ENCODE data around the gene NCMAP. TPM values are rescaled to one million over a fixed set of nuclear protein-coding genes. Genes with fewer than 3 reads are reported as not detected.
"Not testable (repeated sequence)": the region's sequence is repeated elsewhere in the genome, so short reads cannot be mapped to it uniquely, and the experiment has no call there.

Gene NCMAP
- total RNA-seq, 1 donor from 2014 or later: 0.52 TPM

DNA sequence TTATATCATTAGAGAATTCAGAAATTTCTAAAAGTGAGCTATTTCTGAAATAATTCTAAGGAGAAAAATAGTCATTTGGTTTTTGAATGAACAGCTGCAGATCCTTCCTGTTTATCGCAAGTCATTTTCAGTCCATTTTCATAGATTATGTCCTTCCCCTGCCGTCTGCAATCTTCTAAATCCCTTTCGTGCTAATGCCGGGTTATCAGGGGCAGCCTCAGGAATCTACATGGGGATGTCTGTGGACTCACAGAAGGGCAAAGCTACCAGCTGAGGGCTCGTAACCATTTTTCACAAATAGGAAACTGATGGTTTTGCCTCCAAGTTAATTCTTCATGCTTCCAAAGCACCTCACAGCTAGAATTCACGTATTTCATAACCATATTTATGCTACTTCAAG, 30.3 kb upstream of the NCMAP start:
- no peaks in the 10 kb centered on the region for H3K4me1 ChIP-seq (ENCODE audit: control insufficient read depth in 3 of 3, insufficient read depth in 3 of 3, low read length in 3 of 3)
- no peak overlapping the region for H3K27ac ChIP-seq (ENCODE audit: low read depth, low read length)
- H3K4me3 ChIP-seq (ENCODE audit: low read length in 3 of 3): no peak overlapping the region
- no peaks in the 10 kb centered on the region for H3K36me3 ChIP-seq (ENCODE audit: control insufficient read depth in 3 of 3, insufficient read depth in 3 of 3, low read length in 3 of 3)
- no peaks in the 10 kb centered on the region for H3K27me3 ChIP-seq (ENCODE audit: control insufficient read depth in 3 of 3, insufficient read depth in 3 of 3, low read length in 3 of 3)
- H3K9ac ChIP-seq (ENCODE audit: low read depth in 1 of 3, low read length in 3 of 3): no peak overlapping the region
- H3K9me3 ChIP-seq (ENCODE audit: control insufficient read depth in 3 of 3, low read length in 3 of 3): no peaks in the 10 kb centered on the region

DNA sequence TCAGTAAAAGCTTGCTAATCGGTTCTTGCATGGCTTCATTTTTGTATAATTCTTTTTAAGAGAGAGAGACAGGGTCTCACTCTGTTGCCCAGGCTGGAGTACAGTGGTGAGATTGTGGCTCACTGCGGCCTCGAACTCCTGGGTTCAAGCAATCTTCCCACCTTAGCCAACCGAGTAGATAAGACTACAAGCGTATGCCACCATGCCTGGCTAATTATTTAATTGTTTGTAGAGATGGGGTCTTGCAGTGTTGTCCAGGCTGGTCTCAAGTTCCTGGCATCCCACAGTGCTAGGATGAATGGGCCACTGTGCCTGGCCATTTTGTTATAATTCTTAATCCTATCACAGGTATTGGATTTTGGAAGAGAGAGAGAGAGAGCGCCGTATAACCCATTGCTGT, 29.8 kb upstream of the NCMAP start:
- H3K4me1 ChIP-seq (ENCODE audit: control insufficient read depth in 3 of 3, insufficient read depth in 3 of 3, low read length in 3 of 3): no peaks in the 10 kb centered on the region
- no peak overlapping the region for H3K4me3 ChIP-seq (ENCODE audit: low read length in 3 of 3)
- H3K27ac ChIP-seq (ENCODE audit: low read depth, low read length): no peak overlapping the region
- H3K36me3 ChIP-seq (ENCODE audit: control insufficient read depth in 3 of 3, insufficient read depth in 3 of 3, low read length in 3 of 3): no peaks in the 10 kb centered on the region
- H3K9me3 ChIP-seq (ENCODE audit: control insufficient read depth in 3 of 3, low read length in 3 of 3): no peaks in the 10 kb centered on the region
- H3K9ac ChIP-seq (ENCODE audit: low read depth in 1 of 3, low read length in 3 of 3): no peak overlapping the region
- no peaks in the 10 kb centered on the region for H3K27me3 ChIP-seq (ENCODE audit: control insufficient read depth in 3 of 3, insufficient read depth in 3 of 3, low read length in 3 of 3)

DNA sequence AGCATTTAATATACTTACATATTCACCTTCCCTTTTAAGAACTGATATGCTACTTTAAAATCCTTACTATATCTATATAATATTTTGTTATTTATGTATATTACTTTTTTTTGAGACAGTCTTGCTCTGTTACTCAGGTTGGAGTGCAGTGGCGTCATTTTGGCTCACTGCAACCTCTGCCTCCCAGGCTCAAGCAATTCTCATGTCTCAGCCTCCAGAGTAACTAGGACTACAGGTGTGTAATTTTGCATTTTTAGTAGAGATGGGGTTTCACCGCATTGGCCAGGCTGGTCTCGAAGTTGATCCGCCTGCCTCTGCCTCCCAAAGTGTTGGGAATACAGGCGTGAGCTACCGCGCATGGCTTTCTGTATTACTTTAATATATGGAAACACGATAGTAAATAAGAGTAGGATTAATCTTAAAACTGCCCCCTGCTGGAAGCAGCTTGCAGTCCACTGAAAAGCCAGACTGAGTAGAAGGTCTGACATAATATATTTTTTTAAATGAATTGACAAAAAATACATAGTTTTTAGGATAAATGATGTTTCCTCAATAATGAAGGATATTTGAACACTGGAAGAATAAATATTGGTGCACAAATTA, 28.8 kb upstream of the NCMAP start:
- no peak overlapping the region for H3K4me3 ChIP-seq (ENCODE audit: low read length in 3 of 3)
- H3K27ac ChIP-seq (ENCODE audit: low read depth, low read length): no peak overlapping the region
- H3K4me1 ChIP-seq (ENCODE audit: control insufficient read depth in 3 of 3, insufficient read depth in 3 of 3, low read length in 3 of 3): no peaks in the 10 kb centered on the region
- no peaks in the 10 kb centered on the region for H3K36me3 ChIP-seq (ENCODE audit: control insufficient read depth in 3 of 3, insufficient read depth in 3 of 3, low read length in 3 of 3)
- H3K27me3 ChIP-seq (ENCODE audit: control insufficient read depth in 3 of 3, insufficient read depth in 3 of 3, low read length in 3 of 3): no peaks in the 10 kb centered on the region
- no peak overlapping the region for H3K9ac ChIP-seq (ENCODE audit: low read depth in 1 of 3, low read length in 3 of 3)
- H3K9me3 ChIP-seq (ENCODE audit: control insufficient read depth in 3 of 3, low read length in 3 of 3): no peaks in the 10 kb centered on the region

DNA sequence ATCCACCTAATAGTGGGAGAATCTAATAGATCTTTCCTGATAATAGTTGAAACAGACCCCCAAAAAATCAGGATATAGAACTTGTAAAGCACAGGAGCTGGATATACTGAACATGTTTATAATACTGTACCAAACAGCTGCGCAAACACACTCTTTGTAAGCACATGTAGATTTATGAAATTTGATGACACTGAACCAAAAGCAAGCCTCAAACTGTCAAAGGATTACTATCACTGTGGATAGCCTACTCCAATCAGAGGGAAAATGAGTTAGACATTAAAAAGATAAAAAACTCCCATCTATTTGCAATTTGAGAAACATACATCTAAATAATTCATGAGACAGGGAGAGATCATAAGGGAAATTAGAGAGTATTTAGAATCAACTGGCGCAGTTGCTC, 27.1 kb upstream of the NCMAP start:
- Histone ChIP-seq H3K9me3 (ENCODE audit: control insufficient read depth in 3 of 3, low read length in 3 of 3) (no peaks in the 10 kb centered on the region), H3K27me3 (ENCODE audit: control insufficient read depth in 3 of 3, insufficient read depth in 3 of 3, low read length in 3 of 3) (no peaks in the 10 kb centered on the region), H3K9ac (ENCODE audit: low read depth in 1 of 3, low read length in 3 of 3) (no peak overlapping the region), H3K27ac (ENCODE audit: low read depth, low read length) (no peak overlapping the region), H3K4me3 (ENCODE audit: low read length in 3 of 3) (no peak overlapping the region), H3K4me1 (ENCODE audit: control insufficient read depth in 3 of 3, insufficient read depth in 3 of 3, low read length in 3 of 3) (no peaks in the 10 kb centered on the region), H3K36me3 (ENCODE audit: control insufficient read depth in 3 of 3, insufficient read depth in 3 of 3, low read length in 3 of 3) (no peaks in the 10 kb centered on the region)

DNA sequence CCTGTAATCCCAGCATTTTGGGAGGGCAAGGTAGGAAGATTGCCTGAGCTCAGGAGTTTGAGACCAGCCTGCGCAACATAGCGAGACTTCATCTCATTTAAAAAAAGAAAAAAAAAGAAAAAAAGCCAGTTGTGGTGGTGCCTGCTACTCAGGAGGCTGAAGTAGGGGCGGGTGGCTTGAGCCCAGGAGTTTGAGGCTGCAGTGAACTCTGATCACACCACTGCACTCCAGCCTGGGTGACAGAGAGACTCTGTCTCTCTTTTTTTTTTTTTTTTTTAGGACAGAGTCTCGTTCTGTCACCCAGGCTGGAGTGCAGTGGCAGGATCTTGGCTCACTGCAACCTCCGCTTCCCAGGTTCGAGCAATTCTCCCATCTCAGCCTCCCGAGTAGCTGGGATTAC, 26.6 kb upstream of the NCMAP start:
- not testable (repeated sequence) for H3K9ac ChIP-seq (ENCODE audit: low read depth in 1 of 3, low read length in 3 of 3); H3K9me3 ChIP-seq (ENCODE audit: control insufficient read depth in 3 of 3, low read length in 3 of 3); H3K4me3 ChIP-seq (ENCODE audit: low read length in 3 of 3); H3K27me3 ChIP-seq (ENCODE audit: control insufficient read depth in 3 of 3, insufficient read depth in 3 of 3, low read length in 3 of 3); H3K27ac ChIP-seq (ENCODE audit: low read depth, low read length); H3K36me3 ChIP-seq (ENCODE audit: control insufficient read depth in 3 of 3, insufficient read depth in 3 of 3, low read length in 3 of 3); H3K4me1 ChIP-seq (ENCODE audit: control insufficient read depth in 3 of 3, insufficient read depth in 3 of 3, low read length in 3 of 3)

DNA sequence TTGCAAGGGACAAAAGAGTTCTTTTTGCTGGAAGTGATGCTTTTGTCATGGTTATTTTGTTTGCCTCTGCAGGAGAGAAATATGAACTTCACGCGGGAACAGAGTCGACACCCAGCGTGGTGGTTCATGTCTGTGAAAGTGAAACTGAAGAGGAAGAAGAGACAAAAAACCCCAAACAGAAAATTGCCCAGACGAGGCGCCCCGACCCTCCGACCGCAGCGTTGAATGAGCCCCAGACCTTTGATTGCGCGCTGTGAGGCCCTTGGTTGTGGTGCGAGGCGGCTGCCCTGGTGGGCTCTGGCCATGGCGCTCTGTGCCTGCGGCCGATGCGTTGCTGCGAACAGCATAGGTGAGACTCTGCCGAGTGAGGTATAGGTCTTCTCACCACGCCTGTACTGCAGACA, 20.9 kb upstream of the NCMAP start:
- no peak overlapping the region for H3K9ac ChIP-seq (ENCODE audit: low read depth in 1 of 3, low read length in 3 of 3)
- no peaks in the 10 kb centered on the region for H3K4me1 ChIP-seq (ENCODE audit: control insufficient read depth in 3 of 3, insufficient read depth in 3 of 3, low read length in 3 of 3)
- no peaks in the 10 kb centered on the region for H3K27me3 ChIP-seq (ENCODE audit: control insufficient read depth in 3 of 3, insufficient read depth in 3 of 3, low read length in 3 of 3)
- peaks cover 0 to 4% (median 0%) of the 10 kb centered on the region in 3 donors for H3K36me3 ChIP-seq (ENCODE audit: control insufficient read depth in 3 of 3, insufficient read depth in 3 of 3, low read length in 3 of 3)
- no peak overlapping the region for H3K27ac ChIP-seq (ENCODE audit: low read depth, low read length)
- no peak overlapping the region for H3K4me3 ChIP-seq (ENCODE audit: low read length in 3 of 3)
- no peaks in the 10 kb centered on the region for H3K9me3 ChIP-seq (ENCODE audit: control insufficient read depth in 3 of 3, low read length in 3 of 3)

DNA sequence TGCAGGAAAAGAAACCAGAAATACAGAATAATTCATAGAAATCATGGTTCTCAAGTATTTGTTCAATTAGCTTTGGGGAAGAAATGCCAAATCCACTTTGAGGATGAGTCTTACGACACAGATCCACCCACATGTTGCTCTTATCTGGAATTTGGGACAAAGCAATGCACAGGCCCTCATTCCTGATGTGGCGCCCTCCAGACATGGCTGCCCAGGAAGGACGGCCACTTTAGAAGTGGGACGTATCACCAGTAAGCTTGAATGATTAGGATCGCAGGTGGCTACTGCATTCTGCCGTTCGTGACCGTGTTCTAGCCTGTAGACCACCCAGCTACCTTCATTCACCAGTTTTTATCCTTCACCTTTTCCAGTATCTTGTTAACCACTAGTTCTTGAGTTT, 20.1 kb upstream of the NCMAP start:
- Histone ChIP-seq H3K9me3 (ENCODE audit: control insufficient read depth in 3 of 3, low read length in 3 of 3) (no peaks in the 10 kb centered on the region), H3K4me1 (ENCODE audit: control insufficient read depth in 3 of 3, insufficient read depth in 3 of 3, low read length in 3 of 3) (no peaks in the 10 kb centered on the region), H3K27ac (ENCODE audit: low read depth, low read length) (no peak overlapping the region), H3K4me3 (ENCODE audit: low read length in 3 of 3) (no peak overlapping the region), H3K36me3 (ENCODE audit: control insufficient read depth in 3 of 3, insufficient read depth in 3 of 3, low read length in 3 of 3) (peaks cover 0 to 4% (median 0%) of the 10 kb centered on the region in 3 donors), H3K27me3 (ENCODE audit: control insufficient read depth in 3 of 3, insufficient read depth in 3 of 3, low read length in 3 of 3) (peaks cover 0 to 3% (median 0%) of the 10 kb centered on the region in 3 donors), H3K9ac (ENCODE audit: low read depth in 1 of 3, low read length in 3 of 3) (no peak overlapping the region)

DNA sequence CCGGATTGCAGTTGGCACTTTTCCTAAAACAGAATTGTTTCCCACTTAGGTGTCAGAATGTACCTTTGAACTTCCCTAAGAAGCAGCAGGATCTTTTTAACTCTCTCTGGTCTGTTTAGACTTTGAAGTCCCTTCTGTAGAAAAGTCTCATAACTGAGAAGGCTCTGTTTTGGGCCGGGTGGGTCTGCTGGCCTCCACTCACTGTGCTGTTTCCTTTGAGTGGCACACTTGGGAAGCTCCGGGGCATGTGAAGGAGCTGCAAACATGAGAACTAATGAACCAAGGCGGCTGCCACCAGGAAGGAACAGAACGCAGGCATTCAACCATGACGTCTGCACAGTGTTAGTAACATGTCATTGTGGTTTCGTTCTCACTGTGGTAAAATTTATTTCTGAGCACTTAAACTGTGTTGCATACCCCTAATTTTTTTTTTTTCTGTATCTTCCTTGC, 19.5 kb upstream of the NCMAP start:
- Histone ChIP-seq H3K27ac (ENCODE audit: low read depth, low read length) (no peak overlapping the region), H3K36me3 (ENCODE audit: control insufficient read depth in 3 of 3, insufficient read depth in 3 of 3, low read length in 3 of 3) (peaks cover 0 to 4% (median 0%) of the 10 kb centered on the region in 3 donors), H3K4me1 (ENCODE audit: control insufficient read depth in 3 of 3, insufficient read depth in 3 of 3, low read length in 3 of 3) (no peaks in the 10 kb centered on the region), H3K9ac (ENCODE audit: low read depth in 1 of 3, low read length in 3 of 3) (no peak overlapping the region), H3K9me3 (ENCODE audit: control insufficient read depth in 3 of 3, low read length in 3 of 3) (no peaks in the 10 kb centered on the region), H3K27me3 (ENCODE audit: control insufficient read depth in 3 of 3, insufficient read depth in 3 of 3, low read length in 3 of 3) (peaks cover 0 to 3% (median 1%) of the 10 kb centered on the region in 3 donors), H3K4me3 (ENCODE audit: low read length in 3 of 3) (no peak overlapping the region)

DNA sequence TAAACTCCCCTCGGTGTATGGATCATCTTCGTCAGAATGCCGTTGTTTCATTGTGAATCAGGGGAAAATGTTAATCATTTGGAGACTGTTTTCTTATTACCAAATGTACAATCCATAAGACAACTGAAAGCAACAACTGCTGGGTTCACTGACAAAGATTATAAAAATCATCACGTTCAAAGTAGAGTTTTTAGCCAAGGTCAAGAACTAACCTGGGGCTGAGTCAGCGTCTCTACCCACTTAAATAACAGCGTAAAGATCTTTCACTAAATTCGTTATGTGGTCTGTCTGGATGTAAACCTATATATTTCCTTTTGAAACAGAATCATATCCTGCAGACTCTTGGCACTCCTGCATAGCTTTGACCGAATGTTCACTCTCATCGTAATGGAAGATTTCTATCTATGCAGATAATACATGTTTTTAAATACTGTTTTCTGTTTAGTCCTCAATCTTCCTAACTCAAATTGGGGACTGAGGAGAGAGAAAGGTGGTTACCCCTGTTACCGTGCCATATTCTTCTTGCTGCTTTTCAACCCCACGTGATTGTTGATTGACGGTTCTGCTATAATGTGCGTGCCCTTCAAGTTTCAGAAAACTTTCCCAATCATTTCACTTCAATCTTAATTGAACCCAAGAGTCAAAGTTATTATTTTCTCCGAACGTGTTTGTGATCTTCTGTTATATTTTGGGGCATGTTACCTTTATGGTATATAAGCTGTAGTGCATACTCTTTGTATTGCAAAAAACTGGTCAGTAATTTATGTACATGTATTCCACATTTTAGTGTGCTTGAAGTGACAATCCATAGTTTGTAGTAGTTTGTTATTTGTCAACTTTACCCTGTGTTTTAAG, 15.6 kb upstream of the NCMAP start:
- Histone ChIP-seq H3K36me3 (ENCODE audit: control insufficient read depth in 3 of 3, insufficient read depth in 3 of 3, low read length in 3 of 3) (peaks cover 0 to 1% (median 0%) of the 10 kb centered on the region in 3 donors), H3K9ac (ENCODE audit: low read depth in 1 of 3, low read length in 3 of 3) (no peak overlapping the region), H3K27ac (ENCODE audit: low read depth, low read length) (no peak overlapping the region), H3K27me3 (ENCODE audit: control insufficient read depth in 3 of 3, insufficient read depth in 3 of 3, low read length in 3 of 3) (peaks cover 0 to 7% (median 3%) of the 10 kb centered on the region in 3 donors), H3K4me1 (ENCODE audit: control insufficient read depth in 3 of 3, insufficient read depth in 3 of 3, low read length in 3 of 3) (no peaks in the 10 kb centered on the region), H3K9me3 (ENCODE audit: control insufficient read depth in 3 of 3, low read length in 3 of 3) (no peaks in the 10 kb centered on the region), H3K4me3 (ENCODE audit: low read length in 3 of 3) (no peak overlapping the region)

DNA sequence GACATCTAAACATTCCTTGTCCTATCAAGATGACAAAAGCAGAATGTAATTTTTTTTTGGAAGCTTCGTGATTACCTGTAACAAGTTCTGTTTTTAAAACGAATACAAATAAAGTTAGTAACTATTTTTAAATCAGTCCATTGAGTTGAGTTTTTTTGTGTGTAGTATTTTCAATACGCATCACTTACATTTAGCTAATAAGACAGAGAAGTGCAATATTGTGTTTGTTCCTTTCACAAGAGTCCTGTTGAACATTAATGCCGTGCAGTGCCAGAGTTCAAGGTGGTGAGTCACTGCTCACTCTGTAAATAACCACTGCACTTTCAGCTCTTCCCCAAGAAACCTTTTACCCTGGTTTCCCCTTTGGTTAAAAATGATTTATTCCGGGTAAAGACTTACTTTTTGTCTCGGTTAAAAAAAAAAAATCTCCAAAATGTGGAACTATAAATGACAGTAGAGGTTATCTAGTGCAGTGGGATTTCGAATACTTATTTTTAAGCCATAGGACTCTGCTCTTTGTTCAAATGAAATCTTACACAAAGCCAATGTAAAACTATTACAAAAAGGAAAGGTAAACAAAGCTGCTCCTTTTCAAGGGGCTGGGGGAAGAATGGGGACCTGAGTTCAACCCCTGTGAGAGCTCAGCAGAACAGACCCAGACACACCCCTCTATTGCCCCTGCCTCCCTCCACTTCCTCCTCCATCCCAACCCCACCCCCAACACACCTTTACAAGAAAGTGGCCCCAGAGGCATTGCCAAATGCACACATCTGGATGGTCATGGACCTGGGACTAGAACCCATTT, 14.8 kb upstream of the NCMAP start:
- no peak overlapping the region for H3K4me3 ChIP-seq (ENCODE audit: low read length in 3 of 3)
- H3K9ac ChIP-seq (ENCODE audit: low read depth in 1 of 3, low read length in 3 of 3): no peak overlapping the region
- no peaks in the 10 kb centered on the region for H3K36me3 ChIP-seq (ENCODE audit: control insufficient read depth in 3 of 3, insufficient read depth in 3 of 3, low read length in 3 of 3)
- no peaks in the 10 kb centered on the region for H3K4me1 ChIP-seq (ENCODE audit: control insufficient read depth in 3 of 3, insufficient read depth in 3 of 3, low read length in 3 of 3)
- H3K9me3 ChIP-seq (ENCODE audit: control insufficient read depth in 3 of 3, low read length in 3 of 3): no peaks in the 10 kb centered on the region
- peaks cover 0 to 7% (median 3%) of the 10 kb centered on the region in 3 donors for H3K27me3 ChIP-seq (ENCODE audit: control insufficient read depth in 3 of 3, insufficient read depth in 3 of 3, low read length in 3 of 3)
- H3K27ac ChIP-seq (ENCODE audit: low read depth, low read length): no peak overlapping the region

Data from skeletal muscle tissue (tissue), 4 donors.